Dedifferentiated amniotic fluid mesenchymal stem cell (primary cell): Measurements from ENCODE around the gene PYGO2.

Source experiments
- DNase-seq: peaks from one replicate; pipeline ENCODE4 v3.0.0-alpha.2; 2016; ENCODE audit errors: extremely low spot score

The PYGO2 gene

DNA sequence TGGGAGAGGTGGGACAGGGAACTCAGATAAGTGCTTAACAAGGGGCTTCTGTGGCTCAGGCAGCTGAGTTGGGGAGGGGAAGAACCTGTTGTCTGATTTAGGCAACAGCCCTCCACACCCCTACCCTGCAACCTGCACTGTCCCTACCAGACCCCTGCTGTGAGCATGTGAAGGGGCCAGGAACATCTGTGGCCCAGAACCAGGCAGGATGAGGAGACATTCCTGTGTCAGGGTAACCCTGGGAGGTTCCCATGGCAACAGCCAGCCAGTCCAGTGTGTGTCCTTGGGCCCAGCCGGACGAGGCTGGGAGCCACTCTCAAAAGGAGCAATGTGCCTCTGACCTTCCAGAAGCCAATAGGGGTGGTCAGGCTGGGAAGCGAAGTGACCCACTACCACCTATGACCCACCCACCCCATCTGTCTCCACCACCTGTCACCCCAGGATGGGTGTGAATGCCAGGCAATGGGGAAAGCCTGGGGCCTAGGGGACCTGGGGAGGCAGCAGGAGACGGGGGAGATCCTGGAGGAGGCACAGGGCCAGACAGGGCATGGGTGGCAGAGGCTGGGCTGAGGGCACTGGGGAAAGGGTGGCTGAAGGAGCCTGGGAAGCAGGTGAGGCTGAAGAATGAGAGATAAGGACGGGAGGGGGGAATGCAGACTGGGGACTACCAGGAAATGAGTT is 20.1 kb downstream of the PYGO2 start:
- DNase-seq, result no peak

DNA sequence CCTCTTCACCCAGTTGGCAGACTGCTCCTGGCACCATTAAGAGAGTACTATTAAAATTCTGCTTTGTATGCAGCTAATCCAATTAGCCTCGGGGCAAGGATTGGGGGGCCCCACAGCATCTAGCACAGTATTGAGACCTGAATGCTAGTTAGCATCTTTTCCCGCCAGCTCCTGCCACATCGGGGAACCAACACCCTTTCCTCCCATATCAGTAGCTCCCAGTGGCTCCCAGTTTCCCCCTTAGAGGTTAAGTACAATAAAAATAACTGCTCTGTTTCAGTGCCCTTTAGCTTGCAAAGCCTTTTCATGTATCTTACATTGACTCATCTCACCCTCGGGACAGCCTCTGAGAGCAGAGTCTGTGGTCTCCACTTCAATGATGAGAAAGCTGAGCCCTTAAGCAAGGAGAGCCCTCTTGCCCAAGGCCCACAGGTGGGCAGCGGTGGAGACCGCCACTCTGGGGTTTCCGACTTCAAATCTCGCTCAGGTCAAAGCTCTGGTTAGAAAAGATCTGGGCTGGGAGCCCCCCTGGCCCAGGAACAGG is 20.9 kb downstream of the PYGO2 start:
- DNase-seq, result no peak

DNA sequence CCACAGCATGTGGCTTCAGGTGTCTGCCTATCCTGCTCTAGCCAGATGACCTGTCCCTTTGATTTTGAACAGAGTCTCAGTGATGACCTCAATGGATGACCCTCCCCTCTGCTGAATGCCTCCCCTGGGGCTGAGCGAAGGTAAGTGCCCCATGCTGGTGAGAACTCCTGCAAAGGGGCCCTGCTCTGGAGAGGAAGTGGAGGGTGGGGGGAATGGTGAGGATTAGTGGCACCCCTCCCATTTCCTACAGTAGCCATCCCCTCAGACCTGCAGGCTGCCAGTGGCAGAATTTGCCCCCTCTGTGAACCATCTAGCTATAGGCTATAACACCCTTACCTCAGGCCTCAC is 21.4 kb downstream of the PYGO2 start:
- no peak for DNase-seq

DNA sequence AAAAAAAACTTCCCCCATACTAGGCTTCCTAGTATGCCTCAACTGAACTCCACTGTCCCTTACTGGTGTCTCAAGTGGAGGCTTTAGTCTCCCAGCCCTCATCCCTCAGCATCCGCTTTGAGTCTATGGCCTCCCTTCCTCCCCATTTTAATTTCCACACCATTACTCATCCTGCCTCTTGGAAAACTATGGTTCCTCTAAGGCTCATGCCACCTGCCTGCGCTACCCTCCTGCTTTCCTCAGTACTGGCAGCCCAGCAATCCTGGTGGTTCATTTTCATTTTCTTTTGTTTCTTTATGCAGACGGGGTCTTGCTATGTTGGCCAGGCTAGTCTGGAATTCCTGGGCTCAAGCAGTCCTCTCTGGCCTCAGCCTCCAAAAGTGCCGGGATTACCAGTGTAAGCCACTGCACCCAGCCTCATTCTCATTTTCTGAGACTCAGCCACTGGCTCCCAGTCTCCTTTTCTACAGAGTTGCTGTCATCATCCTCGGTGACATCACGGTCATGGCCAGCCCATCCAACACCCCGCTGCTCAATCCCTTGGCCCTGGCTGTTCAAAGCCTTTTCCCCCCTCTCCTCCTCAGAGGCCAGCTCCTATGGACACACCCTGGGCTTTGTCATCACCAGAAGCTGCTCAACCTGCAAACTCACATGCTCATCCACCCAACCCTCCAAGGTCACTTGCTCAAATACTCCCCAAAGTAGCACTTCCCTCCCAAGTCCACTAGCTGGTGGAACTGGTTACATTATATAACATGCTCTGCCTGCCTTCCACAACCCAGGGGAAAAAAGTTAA is 22.8 kb downstream of the PYGO2 start:
- no peak for DNase-seq

DNA sequence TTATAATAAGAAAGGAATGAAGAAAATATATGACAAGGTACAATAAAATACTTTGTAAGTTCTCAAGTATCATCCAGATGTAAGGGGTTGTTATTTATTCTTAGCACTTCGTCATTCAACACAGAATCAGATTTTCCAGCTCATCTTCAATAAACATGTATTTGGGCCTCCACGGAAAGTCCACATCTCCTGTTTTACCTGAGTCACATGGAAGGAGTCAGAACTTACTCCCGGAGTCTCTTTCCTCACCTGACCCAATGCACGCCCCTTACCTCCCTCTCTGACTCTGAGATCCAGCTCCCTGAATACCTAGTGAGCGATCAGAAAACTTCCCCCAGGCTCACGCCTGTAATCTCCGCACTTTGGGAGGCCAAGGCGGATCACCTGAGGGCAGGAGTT is 23.6 kb downstream of the PYGO2 start:
- DNase-seq, result no peak

DNA sequence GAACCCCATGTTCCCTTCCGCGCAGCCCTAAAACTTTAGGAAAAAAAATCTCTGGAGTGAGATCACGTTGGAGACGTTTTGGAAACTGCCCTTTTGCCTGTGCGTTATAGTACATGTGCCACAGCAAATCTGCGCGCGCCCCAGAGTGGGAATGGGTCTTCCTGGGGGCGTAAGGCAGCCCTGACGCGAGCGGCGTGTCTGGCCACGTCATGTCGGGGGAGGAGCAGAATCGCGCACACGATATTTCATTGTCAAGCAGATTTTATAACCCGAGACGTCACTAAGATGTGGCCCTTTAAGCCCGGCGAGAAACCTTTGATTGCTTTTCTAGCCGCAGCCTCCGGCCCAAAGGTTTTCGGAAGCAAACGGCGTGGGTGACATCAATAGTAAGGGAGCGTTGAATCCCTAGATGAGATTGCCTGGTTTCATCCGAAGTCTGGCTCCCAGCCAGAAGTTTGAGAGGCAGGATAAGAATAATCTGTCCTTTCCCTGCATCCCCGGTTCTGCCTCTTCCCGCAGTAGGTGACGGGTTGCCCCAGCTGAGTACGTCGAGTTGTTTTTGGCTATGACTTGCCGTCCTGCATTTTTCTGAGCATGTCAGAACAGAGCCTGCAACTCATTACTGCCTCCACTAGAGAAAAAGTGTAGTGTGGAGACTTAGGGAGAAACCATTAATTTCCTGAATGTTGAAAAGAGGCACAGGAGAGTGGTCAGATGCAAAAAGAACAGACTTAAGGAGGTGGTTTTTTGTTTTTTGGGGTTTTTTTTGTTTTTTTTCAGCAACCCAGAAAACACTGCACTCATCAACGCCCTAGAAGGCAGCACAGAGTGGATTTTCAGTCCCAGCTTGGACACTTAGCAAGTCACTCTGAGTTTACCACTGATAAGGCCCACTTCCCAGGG is 24.2 kb downstream of the PYGO2 start:
- DNase-seq, result peak; percentile 95

DNA sequence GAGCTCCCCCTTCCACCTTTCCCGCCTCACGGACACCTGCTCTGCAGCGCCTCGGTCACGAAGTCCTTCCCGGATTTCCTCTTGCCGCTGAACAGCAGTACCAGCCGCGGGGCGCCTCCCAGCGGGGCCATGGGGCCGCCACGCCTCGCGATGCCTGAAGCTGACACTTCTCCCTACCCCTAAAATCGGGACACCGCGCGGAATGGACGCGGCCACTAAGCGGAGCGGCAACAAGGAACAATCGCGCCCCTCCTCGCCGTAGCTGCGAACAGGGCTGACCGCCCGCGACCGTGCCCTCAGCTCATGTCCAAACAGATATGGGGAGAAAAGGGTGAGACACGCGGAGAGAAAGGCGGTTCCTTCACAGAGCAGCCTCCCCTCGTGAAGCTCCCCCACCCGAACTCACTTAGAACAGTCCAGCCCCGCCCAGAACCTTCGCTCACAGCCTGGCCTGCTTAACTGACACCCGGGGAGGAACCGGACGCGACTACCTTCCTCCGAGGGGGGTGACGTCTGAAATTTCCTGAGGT is 25.0 kb downstream of the PYGO2 start, which contains the start of gene PMVK:
Gene PMVK, minus strand, starts transcription at position 165 of the 530 bp plus-strand sequence. Its CDS starts 34 bp downstream, at position 131.
- peak; percentile 95 for DNase-seq

DNA sequence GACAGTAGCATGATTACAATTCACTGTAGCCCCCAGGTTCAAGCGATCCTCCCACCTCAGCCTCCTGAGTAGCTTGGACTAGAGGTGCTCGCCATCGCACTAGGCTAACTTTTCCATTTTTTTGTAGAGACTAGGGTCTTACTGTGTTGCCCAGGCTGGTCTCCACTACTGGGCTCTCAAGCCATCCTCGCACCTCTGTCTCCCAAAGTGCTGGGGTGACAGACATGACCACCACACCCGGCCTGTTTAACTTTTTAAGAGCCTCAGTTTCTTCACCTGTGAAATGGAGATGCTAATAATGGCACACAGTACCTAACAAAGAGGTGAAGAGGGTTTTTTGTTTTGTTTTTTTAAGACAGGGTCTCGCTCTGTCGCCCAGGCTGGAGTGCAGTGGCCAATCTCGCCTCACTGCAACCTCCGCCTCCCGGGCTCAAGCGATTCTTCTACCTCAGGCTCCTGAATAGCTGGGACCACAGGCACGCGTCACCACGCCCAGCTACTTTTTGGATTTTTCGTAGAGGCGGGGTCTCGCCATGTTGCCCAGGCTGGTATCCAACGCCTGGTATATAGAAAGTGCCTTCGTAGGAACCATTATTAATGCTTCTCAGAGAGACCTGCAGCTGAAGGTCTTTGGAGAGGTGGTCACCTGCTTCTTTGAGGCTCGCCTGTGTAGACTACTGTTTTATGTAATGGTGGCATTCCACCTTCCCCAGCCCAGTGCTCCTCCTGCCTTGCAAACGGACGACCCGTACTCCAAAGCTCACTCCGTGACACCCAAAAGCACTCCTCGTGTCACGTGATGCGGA is 25.6 kb downstream of the PYGO2 start:
- DNase-seq, result no peak

DNA sequence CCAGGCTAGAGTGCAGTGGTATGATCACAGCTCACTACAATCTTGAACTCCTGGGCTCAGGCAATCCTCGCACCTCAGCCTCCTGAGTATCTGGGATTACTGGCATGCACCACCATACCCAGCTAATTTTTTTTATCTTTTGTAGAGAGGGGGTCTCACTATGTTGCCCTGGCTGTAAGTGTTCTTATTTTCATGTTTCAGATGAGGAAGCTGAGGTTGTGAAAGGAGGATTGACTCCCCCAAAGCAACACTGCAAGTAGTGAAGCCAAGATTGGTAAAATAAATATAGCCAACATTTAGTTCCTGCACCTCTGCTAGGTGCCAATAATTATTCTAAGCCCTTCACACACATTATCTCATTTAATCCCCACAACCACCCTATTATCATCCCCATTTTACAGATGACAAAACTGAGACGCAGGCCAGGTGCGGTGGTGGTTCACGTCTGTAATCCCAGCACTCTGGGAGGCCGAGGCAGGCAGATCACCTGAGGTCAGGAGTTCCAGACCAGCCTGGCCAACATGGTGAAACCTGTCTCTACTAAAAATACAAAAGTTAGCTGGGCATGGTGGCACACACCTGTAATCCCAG is 27.1 kb downstream of the PYGO2 start:
- DNase-seq, result no peak

DNA sequence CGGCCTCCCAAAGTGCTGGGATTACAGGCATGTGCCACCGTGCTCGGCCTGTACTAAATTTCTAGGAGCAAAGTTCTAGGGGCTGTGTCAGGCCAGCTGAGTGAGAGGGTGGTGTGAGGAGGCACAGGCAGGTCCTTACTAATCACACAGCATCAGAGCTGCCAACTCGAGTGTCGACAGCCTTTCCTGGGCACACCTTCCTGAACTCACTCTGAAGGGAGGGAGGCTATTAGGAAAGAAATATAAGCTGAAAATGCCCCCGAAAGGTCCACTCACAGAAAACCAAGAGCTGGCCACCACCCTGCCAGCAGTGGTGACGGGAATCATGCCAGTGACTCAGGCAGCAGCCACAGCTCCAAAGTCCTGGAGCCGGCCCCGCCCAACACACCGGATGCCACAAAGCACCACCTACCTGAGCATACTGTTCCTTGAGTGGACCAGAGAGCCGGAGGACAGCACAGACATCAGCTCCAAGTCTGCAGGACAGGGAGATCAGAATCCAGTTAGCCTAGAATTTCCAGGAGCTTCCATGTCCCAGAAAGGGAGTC is 29.6 kb downstream of the PYGO2 start:
- DNase-seq, result no peak

DNA sequence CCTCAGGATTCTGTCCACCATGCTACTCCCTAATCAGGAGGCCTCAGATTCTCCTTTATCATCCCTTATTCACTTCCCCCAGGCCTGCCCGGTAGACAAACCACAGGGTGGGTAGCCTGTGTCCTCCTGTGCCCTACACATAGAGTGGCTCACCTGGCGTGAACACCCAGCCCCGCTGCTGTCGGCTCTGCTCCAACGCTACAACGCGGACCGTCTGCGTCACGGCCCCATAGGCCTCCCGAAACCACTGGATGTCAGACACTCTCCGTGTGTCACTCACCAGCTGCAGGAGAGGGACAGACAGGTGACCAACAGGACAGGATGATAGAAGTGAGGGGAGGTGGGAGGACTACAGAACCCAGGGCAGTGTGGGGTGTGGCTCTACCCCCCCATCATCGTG is 35.4 kb downstream of the PYGO2 start:
- no peak for DNase-seq

DNA sequence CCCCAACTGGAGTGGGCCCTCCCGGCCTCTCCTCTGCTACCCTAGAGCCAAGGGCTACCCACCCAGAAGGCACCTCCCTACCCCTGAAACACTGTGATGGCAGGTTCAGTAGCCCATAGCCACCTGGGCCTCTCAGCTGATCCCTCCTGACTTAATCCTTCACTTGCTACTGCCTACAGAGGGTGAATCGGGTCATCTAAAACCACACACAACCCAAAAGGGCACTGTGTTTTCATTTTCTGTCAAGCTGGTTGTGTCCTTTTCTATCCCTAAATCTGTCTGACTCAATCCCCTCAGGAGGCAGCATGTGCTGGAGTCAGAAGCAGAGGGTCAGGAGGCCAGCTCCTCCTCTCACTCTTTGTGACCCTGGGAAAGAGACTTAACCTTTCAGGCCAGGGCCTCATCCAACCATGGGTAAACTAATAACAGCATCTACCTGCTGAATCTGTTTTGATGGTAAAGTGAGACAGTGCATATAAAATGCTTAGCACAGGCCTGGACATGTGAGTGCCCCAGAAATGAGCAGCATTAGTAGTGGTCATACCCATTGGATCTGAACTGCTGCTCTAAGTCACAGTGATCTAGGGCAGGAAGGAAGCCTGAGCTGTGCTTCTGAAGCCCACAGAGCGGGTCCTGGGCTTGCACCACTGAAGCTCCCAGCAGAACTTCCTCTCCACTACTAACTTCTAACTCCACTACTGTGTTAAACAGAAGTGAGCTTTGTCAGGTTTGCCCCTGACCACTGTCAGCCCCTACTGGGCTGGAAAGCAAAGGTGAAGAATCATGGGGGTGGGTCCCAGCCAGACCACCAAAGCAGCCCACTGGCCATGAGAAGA is 36.0 kb downstream of the PYGO2 start:
- DNase-seq, result no peak

DNA sequence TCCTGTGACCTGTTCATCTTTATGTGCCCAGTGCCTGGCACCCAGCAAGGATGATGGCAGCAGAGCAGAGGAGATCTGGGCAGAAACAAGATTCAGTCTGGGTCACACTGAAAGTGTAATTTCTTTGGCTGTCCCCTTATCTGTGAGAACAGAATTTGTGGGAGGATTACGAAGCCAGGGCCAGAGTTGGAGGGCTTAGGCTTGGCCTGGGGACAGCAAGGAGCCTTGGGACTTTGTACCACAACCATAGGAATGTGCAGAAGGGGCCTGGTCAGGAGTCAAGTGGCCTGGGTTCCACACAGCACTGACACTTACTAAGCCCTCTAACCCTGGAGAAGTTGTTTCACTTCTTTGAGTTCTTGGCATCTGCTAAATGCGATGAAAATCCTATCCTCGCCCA is 37.9 kb downstream of the PYGO2 start:
- no peak for DNase-seq

DNA sequence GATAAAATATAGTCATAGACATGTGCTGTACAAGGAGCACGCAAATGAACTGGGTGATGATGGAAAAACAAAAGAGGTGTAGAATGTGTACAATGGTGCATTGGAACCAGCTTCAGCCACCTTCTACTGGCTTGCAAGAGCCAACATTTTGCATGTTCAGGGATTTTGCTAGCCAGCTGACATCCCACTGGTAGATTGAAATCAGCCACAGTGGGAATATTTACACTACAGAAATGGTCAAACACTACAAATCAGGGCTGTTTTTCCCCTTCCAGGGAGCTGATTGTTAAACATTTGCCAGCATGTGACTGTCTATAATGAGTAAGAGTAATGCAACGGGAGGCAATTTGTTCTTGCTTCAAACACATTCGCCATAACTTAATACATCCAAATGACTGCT is 48.3 kb downstream of the PYGO2 start:
- no peak for DNase-seq

DNA sequence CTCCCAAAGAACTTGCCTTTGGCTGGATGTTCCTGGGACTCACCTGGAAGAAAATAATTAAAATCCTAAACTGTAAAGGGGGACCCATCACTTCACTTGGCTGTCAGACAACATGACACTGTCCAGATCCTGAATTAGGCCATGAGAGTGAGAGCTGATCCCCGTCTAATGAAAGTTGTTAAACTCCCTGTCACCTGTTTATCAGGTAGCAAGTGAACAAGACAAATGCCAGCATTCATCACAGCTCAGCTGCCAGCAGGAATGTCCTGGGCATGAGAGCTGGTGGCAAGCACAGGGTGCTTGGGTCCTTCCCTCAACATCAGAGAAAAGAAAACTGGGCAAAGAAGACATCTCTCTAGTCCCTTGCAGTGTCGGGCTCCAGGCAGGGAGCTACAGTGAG is 48.8 kb downstream of the PYGO2 start:
- no peak for DNase-seq

DNA sequence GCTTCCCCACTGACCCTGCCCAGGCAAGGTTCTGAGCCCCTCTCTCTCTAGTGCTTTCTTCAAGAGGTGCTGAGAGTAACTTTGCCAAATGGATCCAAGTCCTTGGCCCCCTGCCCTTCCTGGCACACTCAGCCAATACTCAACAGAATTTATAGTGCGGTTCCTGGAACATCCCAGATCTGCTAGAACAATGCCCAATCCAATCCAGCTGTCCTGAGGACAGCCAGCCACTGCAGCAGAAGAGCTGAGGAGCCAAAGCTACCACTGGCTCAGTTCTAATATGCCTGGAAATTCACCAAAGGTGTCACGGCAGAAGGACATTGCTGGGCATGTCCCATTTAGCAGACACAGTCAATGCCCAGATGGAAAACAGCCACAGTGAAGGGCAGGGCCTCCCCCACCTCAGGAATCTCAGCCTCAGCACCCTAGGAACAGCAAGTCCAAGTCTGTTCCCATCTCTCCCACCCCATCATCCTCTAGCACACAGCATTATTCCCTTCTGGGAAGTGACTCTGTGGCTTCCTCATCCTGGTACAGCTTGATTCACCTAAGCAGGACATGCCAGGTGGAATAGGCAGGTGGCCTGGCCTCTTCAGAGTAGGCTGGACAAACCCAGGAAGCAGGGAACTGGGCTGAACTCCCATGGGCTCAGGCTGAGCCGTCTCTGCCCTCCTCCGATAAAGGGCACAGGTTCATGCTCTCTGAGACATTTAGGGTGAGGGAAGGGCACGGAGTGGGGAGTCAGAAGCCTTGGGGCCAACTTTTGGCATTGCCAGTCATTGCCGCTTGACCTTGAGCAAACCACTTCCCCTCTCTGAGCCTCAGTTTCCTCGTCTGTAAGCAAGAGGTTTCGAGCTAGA is 49.7 kb downstream of the PYGO2 start:
- DNase-seq, result no peak

DNA sequence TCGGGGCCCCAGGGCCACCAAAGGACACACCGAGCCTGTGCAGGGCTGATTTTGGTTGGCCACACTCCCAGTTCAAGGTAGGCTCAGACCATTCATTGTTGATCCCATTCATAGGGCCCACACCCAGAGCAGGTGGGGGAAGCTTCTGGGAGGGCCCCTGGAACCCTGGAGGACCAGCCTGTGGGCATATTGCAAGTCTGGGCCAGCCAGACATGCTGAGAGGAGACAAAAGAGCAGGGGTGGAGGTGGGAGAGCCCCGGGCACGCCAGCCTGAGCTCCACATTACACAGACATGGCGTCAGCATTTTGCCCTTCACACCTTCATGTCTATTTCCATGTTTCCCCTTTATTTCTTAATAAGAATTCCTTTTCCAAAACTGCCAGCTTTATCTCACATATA is 50.7 kb downstream of the PYGO2 start:
- DNase-seq, result no peak

DNA sequence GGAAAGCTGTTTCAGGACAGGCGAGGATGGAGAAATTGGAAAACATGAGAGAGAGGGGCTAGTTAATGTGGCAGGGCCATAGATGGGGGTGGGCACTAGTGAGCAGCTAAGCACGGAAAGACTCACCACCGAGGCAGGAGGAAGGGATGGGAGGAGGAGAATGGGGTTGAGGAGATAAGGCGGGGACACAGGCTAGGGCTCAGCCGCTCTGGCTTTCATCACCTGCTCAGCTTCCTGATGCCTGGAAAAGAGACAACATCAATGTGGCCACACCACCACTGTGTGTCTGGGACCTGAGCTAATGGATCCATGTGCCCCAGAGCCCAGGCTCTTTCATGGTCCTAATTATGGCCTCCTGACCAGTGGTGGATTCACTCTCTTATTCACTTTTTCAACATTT is 52.6 kb downstream of the PYGO2 start:
- DNase-seq, result no peak
